GM21423 (cell line): Measurements from ENCODE around the gene TIMP2.
"Not testable (repeated sequence)": the region's sequence is repeated elsewhere in the genome, so short reads cannot be mapped to it uniquely, and the experiment has no call there.

Source experiments
- ATAC-seq: cut with Tn5 transposase; IDR thresholded peaks from one replicate; pipeline ENCODE4 v1.9.1; 2021; ENCODE audit warnings: mild to moderate bottlenecking, moderate library complexity; ENCODE audit not compliant: unreplicated experiment

Gene TIMP2

GRCh38 chr17:78873519-78874340, 51.5 kb downstream of the TIMP2 start:
- ATAC-seq = no peak

DNA sequence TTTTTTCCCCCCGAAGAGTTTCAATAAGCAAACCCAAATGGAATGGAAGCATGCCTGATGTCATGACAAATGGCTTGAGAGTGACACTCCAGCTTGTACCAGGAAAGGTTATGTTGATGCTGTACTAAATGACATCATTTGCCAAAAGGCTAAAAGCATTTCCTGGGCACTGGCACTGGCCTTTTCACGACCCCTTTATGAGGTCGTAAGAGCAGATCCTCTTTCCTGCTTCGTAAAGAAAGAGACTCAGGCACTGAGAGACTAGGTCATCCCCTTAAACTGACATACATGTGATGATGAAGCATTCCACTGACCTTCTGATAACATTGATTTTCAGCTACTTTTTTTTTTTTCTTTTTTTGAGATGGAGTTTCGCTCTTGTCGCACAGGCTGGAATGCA, 52.7 kb downstream of the TIMP2 start:
- no peak for ATAC-seq

DNA sequence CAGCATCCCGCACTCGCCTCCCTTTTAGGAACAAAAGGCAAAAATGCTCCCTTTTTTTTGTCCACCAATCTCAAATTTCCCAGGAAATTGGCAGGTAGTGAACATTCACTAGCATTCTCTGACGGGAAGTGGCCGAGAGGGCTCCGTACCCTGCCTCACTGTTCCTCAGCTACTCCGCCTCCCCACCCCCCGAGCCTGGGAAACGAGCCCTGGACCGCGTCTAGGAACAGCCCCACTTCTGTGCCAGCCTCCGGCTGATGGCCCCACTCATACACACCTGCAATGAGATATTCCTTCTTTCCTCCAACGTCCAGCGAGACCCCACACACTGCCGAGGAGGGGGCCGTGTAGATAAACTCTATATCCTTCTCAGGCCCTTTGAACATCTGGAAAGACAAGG, 54.6 kb downstream of the TIMP2 start:
- no peak for ATAC-seq

DNA sequence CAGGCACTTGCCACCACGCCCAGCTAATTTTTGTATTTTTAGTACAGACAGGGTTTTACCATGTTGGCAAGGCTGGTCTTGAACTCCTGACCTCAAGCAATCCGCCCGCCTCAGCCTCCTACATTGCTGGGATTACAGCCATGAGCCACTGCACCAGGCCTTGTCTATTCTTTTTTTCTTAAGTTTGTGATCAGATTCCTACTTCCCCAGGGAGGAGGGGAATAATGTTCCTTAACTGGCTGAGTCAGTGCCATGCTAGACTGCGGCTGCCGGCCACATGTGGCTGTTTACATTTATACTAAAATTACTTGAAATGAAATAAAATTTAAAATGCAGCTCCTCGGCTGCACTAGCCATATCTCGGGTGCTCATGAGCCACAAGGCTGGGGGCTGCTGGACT, 56.8 kb downstream of the TIMP2 start:
- ATAC-seq = no peak

DNA sequence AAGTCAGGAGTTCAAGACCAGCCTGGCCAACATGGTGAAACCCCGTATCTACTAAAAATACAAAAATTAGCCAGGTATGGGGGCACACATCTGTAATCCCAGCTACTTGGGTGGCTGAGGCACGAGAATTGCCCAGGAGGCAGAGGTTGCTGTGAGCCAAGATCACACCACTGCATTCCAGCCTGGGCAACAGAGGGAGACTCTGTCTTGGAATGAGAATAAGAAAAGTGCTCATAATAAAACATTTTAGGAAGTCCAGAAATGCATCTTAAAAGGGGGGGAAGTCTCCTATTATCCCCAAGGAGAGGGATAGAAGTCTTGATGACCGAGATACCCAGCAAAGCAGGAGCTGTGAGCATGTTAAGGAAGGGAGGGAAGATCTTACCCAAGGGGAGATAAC, 58.1 kb downstream of the TIMP2 start:
- ATAC-seq = not testable (repeated sequence)

DNA sequence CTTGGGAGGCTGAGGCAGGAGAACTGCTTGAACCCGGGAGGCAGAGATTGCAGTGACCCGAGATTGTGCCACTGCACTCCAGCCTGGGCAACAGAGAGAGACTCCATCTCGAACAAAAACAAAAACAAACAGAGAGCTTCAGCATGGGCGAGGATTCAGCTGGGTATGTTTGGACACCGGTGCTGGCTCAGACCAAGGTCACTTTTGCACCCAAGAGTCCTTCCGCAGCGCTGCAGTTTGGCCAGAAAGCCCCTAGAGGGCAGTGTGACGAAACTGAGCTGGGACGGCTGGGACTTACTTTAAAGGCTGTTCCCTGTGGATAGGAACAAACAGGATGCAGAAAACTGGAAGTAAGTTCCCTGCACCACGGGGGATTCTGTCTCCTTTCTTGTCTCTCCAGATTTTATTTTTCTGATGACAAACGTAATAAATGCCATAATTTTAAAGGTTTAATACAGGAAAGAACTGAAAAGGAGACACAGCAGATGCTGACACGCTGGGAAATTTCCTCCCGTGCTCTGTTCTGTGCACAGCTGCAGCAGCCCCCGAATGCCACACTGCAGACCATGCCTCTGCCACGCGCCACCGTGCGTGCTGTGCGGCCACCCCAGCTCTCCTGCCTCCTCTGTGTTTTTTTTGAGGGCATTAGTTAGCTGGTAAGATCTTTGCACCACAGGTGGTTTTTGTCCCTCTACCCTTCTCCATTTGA, 59.4 kb downstream of the TIMP2 start:
- ATAC-seq = no peak

DNA sequence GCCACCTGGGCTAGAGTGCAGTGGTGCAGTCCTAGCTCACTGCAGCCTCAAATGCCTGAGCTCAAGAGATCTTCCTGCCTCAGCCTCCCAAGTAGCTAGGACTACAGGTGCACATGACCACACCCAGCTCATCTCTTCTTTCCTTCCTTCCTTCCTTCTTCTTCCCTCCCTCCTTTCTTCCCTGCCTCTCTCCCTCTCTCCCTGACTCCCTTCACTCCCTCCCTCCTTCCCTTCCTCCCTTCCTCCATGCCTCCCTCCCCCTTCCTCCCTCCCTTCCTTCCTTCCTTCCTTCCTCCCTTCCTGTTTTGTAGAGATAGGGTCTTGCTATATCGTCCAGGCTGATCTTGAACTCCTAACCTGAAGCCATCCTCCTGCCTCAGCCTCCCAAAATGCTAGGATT, 61.1 kb downstream of the TIMP2 start:
- no peak for ATAC-seq

DNA sequence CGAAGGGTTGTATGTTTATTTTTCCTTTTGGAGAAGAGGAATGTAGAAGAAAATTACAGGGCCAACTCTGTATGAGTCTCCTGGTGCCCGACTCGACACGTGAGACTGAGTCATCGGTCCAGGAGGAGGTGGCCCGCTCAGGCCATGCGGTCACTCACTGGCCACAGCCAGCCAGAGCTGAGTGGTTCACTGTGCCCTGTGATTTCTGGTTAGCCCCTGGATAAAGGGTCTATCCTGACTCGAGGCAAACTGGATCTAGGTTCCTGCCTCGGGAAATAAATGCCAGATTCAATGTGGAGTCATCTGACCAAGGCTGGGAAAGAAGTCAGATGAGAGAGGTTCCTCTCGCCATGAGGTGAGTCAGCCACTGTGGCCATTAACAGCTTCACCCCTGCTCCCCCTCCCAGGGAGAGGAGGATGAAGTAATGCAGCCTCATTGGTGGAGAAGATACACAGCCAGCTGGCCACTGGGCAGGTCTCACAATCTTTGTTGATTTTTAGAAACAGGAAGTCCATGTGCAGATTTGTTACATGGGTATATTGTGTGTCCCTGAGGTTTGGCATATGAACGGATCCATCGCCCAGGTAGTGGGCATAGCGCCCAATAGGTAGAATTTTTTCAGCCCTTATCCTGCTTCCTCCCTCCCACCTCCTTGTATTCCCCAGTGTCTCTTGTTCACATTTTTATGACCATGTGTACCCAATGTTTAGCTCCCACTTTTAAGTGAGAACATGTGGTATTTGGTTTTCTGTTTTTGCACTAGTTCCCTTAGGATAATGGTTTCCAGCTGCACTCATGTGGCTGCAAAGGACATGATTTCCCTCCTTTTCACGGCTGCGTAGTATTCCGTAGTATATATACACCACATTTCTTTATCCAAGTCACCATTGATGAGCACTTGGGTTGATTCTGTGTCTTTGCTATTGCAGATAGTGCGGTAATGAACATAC, 62.8 kb downstream of the TIMP2 start:
- no peak for ATAC-seq

DNA sequence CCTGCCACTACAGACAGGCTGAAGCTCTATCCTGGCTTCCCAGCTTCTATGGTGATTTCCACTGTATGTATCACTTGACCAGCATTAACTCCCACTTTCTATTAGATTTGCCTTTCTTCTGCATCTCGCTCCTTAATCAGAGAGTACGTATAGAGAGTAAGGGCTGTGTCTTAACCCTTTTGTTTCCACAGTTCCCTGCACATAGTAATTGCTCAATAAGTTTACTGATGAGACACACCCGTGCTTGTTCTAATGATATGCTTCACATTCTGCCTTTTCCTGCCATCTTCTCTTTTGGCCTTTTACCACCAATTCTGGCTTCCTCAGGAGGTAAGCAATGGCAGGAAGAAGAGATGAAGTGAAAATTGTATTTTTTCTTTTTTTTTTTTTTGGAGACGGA, 64.0 kb downstream of the TIMP2 start:
- ATAC-seq = no peak

- no peak for ATAC-seq
Observed at GRCh38 chr17:78859051-78859450, 66.1 kb downstream of the TIMP2 start.

GRCh38 chr17:78857266-78857665, 67.9 kb downstream of the TIMP2 start:
- no peak for ATAC-seq

GRCh38 chr17:78855561-78856165, 69.5 kb downstream of the TIMP2 start:
- no peak for ATAC-seq

DNA sequence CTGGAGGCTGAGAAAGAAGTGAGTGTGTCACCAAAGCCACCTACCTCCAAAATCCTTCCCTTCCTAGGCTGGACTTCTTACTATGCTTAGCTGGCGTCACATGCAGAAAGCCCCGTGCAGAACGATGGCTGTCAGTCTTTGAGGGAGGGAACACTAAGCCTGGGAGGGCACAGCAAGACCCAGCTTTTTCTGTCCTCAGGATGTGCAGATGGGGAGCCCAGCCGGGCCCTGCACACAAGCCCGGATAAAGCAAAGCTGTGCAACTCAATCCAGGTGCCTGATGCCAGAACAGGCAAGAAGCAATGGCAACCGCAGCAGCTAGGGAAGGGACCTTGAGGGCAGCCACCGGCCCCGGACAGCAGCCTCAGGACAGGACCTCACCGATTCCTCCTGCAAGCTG, 70.7 kb downstream of the TIMP2 start:
- no peak for ATAC-seq

GRCh38 chr17:78853926-78854394, 71.2 kb downstream of the TIMP2 start:
- ATAC-seq = no peak

DNA sequence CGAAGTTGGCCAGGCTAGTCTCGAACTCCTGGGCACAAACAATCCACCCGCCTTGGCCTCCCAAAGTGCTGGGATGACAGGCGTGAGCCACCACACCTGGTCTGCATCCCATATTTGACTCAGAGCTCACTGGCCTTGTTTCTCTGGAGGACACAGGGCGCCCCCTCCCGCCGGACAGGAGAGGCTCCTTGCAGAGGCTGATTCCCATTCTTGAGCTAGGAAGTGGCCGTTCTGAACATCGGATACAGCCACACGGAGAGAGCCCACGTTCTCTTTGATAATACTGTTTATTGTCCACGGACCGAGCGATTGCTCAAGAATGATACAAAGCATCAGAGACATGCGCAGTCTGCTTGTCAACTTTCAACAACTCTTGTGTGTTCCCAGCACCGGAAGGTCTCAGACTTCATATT, 72.5 kb downstream of the TIMP2 start:
- no peak for ATAC-seq

GRCh38 chr17:78849026-78849425, 76.2 kb downstream of the TIMP2 start:
- no peak for ATAC-seq

DNA sequence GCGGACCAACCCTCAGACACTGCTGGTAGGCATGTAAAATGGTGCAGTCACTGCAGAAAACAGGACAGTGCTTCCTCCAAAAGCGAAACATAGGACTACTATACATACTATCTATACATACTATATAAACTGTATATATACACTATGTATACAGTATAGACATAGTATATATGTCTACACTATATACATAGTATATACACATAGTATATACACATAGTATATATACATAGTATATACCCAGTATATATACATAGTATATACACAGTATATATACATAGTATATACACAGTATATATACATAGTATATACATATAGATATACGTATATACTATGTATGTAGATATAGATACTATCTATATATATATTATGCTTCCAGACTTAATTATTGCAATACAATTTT, 78.1 kb downstream of the TIMP2 start:
- ATAC-seq = no peak

DNA sequence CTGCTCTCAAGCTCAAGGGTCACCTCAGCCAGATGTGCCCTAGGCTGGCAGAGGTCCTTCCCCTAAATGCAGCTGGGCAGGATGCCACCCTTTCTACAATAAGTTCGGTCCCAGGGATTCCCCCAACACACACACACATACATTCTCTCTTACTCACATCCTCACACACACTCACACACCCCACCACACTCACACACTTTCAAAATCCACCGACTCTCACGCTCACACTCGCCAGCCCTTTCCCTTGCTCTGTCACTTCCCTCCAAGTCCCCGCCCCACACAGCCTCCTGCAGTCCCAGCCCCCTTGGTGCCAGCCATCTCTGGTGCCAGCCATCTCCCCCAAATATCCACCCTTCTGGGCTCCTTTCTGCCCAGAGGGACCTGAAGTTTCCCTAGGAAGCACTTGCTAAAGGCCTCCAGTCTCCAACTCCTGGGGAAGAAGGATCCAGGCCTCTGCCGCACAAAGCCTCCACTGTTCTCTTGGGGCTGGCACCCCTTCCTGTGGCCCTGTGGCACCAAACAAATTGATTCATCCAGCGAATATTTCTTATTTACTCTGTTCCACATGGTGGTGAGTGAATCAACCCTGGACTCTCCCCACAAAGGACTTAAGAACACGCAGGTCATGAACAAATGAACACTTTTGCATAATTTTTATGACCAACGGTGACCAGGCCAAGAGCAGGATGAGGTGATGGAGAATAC, 80.7 kb downstream of the TIMP2 start:
- ATAC-seq = no peak

- no peak for ATAC-seq
Observed at GRCh38 chr17:78842881-78843565, 82.2 kb downstream of the TIMP2 start.
